Skin epidermis (tissue), 12 donors: ENCODE measurements around the gene ESRRA.
A peak's percentile ranks its signal among the peaks of the same experiment; 100 is the strongest.

Experiments
- H3K27ac ChIP-seq, 21 experiments: fragments of 200-600 bp; sonication (generic) in 11 of 21; one replicate each; pipeline ENCODE4 v1.5.0; 2020; ENCODE audit warnings: mild to moderate bottlenecking in 3 of 21, inconsistent platforms in 2 of 21, moderate library complexity in 2 of 21
- H3K4me3 ChIP-seq, 7 experiments: fragments of 200-600 bp; sonication (generic) in 2 of 7; one replicate each; pipeline ENCODE4 v1.5.0; 2020; ENCODE audit warnings: inconsistent platforms in 2 of 7, mild to moderate bottlenecking in 2 of 7, moderate library complexity in 1 of 7

Gene ESRRA

GRCh38 chr11:64290352-64291261, 14.7 kb upstream of the ESRRA start:
- Histone ChIP-seq H3K27ac (peak overlapping the region in 2 of 21 experiments; percentile 4 to 52), H3K4me3 (no peak overlapping the region)

GRCh38 chr11:64291262-64291751, 14.0 kb upstream of the ESRRA start, which contains the start of gene KCNK4:
Gene KCNK4 (plus strand): TSS chr11:64291302. CDS start chr11:64293019, 1,717 bp downstream.
- H3K4me3 ChIP-seq: peak within 1 kb of the TSS; percentile 11 to 45 (median 25)
- peak within 1 kb of the TSS in 4 of 21 experiments; percentile 1 to 52 (median 20) for H3K27ac ChIP-seq

DNA sequence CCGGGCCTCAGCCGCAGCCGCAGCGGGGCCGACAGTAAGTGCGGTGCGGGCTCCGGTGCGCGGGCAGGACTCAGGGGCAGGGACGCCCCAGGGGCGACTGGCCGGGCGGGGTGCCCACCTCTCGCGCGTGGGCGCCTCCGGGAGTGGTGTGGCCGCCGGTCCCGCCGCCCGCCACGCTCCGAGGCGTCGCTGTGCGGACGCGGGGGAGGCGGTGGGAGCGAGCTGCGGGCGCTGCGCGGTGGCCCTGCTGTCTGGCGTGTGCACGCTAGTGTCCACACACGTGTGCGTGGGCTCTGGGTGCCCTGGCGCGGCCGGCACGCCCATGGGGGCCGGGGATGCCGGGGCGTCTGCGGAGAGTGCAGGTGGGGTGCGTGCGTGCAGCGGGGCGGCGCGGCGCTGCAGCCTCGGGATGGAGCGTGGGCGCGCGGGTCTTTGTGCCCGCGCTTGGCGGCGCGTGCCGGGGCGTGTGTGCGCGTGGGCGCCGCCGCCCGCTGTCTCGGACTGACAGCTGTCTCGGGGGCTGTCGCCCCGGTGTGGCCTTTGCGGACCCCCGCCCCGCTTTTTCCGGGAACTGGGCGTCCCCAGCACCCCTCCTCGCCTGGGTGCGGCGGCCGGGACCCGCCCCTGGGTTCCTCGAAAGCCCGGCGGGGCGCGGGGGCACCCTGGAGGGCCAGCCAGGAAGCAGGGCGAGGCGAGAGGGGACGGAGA, 13.4 kb upstream of the ESRRA start:
- H3K27ac ChIP-seq: peak overlapping the region in 4 of 21 experiments; percentile 1 to 50 (median 19)
- H3K4me3 ChIP-seq: peak overlapping the region; percentile 11 to 45 (median 25)

DNA sequence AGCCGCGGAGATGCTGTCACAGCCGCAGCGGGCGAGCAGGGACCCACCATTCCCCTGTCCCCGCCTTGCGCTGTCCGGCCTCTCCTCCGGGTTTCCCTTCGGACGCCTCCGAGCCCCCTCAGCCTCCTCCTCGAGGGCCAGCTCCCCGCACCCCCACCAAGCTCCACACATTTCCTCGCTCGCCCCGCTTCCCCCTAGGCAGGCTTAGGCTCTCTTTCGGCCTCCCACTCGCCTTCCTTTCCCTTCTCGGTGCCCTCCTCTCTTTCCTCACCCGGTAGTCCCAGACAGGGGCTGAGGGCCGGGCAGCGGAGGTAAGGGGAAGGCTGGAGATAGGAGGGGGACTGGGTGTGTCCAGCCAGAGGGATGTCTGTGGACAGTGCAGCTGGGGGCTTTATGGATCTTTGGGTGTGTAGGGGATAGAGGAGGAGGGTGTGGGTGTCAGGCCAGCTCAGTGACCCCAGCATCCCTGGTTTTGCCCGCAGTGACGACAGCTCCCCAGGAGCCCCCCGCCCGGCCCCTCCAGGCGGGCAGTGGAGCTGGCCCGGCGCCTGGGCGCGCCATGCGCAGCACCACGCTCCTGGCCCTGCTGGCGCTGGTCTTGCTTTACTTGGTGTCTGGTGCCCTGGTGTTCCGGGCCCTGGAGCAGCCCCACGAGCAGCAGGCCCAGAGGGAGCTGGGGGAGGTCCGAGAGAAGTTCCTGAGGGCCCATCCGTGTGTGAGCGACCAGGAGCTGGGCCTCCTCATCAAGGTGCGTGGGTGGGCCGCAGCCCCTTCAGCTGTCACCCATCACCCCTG, 12.7 kb upstream of the ESRRA start:
- H3K27ac ChIP-seq: peak overlapping the region in 4 of 21 experiments; percentile 1 to 50 (median 19)
- H3K4me3 ChIP-seq: peak overlapping the region; percentile 11 to 45 (median 25)

GRCh38 chr11:64294774-64295173, 10.6 kb upstream of the ESRRA start:
- H3K27ac ChIP-seq: peak overlapping the region in 4 of 21 experiments; percentile 6 to 53 (median 40)
- no peak overlapping the region for H3K4me3 ChIP-seq

- Histone ChIP-seq H3K27ac (peak overlapping the region in 3 of 21 experiments; percentile 26 to 36 (median 36)), H3K4me3 (no peak overlapping the region)
Measured at GRCh38 chr11:64295760-64296159, 9.6 kb upstream of the ESRRA start.

- peak overlapping the region in 3 of 21 experiments; percentile 26 to 36 (median 36) for H3K27ac ChIP-seq
- H3K4me3 ChIP-seq: no peak overlapping the region
Measured at GRCh38 chr11:64296236-64296635, 9.1 kb upstream of the ESRRA start.

DNA sequence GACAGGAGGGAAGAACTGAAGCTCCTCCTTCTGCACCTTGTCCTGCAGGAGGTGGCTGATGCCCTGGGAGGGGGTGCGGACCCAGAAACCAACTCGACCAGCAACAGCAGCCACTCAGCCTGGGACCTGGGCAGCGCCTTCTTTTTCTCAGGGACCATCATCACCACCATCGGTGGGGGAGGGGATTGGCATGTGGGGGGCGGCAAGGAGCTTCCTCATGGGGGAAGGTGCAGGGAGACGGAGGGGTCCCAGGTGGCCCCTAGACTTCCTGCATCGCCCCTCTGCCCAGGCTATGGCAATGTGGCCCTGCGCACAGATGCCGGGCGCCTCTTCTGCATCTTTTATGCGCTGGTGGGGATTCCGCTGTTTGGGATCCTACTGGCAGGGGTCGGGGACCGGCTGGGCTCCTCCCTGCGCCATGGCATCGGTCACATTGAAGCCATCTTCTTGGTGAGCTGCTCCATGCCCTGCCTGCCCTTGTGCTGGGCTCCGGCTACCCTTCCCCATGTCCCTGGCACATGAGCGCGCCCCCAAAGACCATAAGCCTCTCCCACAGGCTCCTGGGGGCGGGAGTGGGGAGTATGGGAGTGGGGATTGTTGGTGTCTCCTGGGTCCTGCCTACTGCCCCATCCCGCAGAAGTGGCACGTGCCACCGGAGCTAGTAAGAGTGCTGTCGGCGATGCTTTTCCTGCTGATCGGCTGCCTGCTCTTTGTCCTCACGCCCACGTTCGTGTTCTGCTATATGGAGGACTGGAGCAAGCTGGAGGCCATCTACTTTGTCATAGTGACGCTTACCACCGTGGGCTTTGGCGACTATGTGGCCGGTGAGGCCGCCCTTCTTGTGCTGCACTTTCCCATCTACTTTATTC, 8.3 kb upstream of the ESRRA start:
- Histone ChIP-seq H3K27ac (no peak overlapping the region), H3K4me3 (no peak overlapping the region)

DNA sequence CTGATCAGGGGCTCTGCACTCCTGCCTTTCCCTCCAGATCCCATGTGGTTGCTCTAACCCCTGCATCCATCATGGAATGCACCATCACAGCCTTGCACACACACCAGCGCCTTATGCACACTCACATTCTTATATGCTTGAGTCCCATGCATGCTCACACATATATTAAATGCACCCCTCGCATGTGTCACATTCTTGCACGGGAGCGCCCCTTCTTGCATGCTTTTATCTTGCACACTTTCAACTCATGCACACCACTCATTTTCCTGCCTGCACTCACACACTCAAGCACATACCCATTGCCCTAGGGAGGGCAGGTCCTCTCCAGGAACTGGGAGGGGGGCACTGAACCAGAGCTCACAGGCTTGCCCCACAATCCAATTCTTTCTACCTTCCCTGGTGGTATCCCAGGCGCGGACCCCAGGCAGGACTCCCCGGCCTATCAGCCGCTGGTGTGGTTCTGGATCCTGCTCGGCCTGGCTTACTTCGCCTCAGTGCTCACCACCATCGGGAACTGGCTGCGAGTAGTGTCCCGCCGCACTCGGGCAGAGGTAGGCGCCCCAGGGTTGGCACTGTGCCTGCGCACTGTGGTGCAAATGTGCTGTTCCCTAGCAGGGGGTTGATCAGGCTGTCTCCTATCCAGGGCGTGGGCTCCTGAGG, 7.5 kb upstream of the ESRRA start:
- Histone ChIP-seq H3K27ac (no peak overlapping the region), H3K4me3 (no peak overlapping the region)

- H3K4me3 ChIP-seq: peak overlapping the region; percentile 11 to 34 (median 22)
- peak overlapping the region in 16 of 21 experiments; percentile 7 to 82 (median 62) for H3K27ac ChIP-seq
Measured at GRCh38 chr11:64298966-64299846, 6.1 kb upstream of the ESRRA start.

GRCh38 chr11:64299847-64300648, 5.3 kb upstream of the ESRRA start, which contains the start of gene CATSPERZ:
Gene CATSPERZ (plus strand): TSS chr11:64300358. CDS start chr11:64300411, 53 bp downstream.
- peak within 1 kb of the TSS; percentile 11 to 34 (median 23) for H3K4me3 ChIP-seq
- peak within 1 kb of the TSS in 16 of 21 experiments; percentile 7 to 82 (median 62) for H3K27ac ChIP-seq

GRCh38 chr11:64303109-64304031, 2.0 kb upstream of the ESRRA start:
- peak overlapping the region in 2 of 7 experiments; percentile 75 to 80 for H3K4me3 ChIP-seq

GRCh38 chr11:64304032-64304315, 1.4 kb upstream of the ESRRA start:
- H3K27ac ChIP-seq: peak overlapping the region in 19 of 21 experiments; percentile 11 to 98 (median 90)
- H3K4me3 ChIP-seq: peak overlapping the region in 5 of 7 experiments; percentile 66 to 80 (median 75)

More at GRCh38 chr11:64303109-64304031, 2.0 kb upstream of the ESRRA start:
- peak overlapping the region in 18 of 21 experiments; percentile 11 to 98 (median 90) for H3K27ac ChIP-seq

DNA sequence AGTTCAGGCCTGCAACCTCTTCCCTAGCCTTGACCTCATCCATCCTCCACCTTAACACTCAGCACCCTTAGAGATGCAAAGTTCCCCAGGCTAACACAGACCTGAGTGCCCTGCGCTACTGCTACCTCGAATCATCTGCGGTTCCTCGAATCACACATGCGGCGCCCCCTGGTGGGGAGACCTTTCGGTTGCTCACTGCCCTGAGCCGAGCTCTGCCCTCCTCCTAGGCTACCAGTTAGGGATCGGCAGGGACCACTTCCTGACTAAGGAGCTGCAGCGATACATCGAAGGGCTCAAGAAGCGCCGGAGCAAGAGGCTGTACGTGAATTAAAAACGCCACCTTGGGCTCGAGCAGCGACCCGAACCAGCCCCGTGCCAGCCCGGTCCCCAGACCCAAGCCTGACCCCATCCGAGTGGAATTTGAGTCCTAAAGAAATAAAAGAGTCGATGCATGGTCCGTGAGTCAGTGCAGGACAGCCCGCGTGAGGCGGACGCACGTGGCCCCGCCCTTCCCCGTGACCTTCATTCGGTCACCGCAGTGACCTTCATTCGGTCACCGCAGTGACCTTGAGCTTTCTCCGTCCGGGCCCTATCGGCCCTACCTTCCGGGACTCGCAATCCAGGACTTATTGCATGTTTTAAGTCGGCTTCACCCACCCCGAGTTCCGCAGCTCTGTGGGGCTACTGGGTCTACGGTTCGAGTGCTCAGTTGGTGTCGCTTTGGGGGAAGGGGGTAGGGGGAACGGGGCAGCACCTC, 830 bp upstream of the ESRRA start:
- Histone ChIP-seq H3K4me3 (peak overlapping the region; percentile 63 to 80 (median 75)), H3K27ac (peak overlapping the region; percentile 43 to 98 (median 89))
